Nephron progenitor cell (in vitro differentiated cells): ENCODE data around the gene ZNF500.
"Not testable (repeated sequence)": the region's sequence is repeated elsewhere in the genome, so short reads cannot be mapped to it uniquely, and the experiment has no call there.

Experiments used
- DNase-seq: peaks from one replicate; pipeline ENCODE4 v3.0.0; 2021
- H3K27ac Mint-ChIP-seq: 2 replicates; pipeline ENCODE4 v1.8.0; 2021; ENCODE audit warnings: mild to moderate bottlenecking, moderate library complexity, mixed read lengths
- H3K27me3 Mint-ChIP-seq: 2 replicates; pipeline ENCODE4 v1.8.0; 2021; ENCODE audit warnings: mild to moderate bottlenecking, low read depth, mixed read lengths; ENCODE audit not compliant: poor library complexity
- H3K36me3 Mint-ChIP-seq: 2 replicates; pipeline ENCODE4 v1.8.0; 2021; ENCODE audit warnings: low read depth, mixed read lengths
- H3K4me1 Mint-ChIP-seq: 2 replicates; pipeline ENCODE4 v1.8.0; 2021; ENCODE audit warnings: mixed read lengths
- H3K4me3 Mint-ChIP-seq: 2 replicates; pipeline ENCODE4 v1.8.0; 2021; ENCODE audit warnings: mild to moderate bottlenecking, moderate library complexity, mixed read lengths
- H3K9me3 Mint-ChIP-seq: 2 replicates; pipeline ENCODE4 v1.8.0; 2021; ENCODE audit warnings: mild to moderate bottlenecking, moderate library complexity, mixed read lengths
- CTCF ChIP-seq: fragments of 200-600 bp; sonication (generic); IDR thresholded peaks from 2 replicates; pipeline ENCODE4 v1.5.0; 2021; ENCODE audit warnings: antibody characterized with exemption

ZNF500 gene

GRCh38 chr16:4746991-4747574, 19.9 kb downstream of the ZNF500 start:
- DNase-seq, result no peak
- H3K4me3 Mint-ChIP-seq, result no peak overlapping the region
- H3K27ac Mint-ChIP-seq, result no peak overlapping the region
- no peaks in the 10 kb centered on the region for H3K9me3 Mint-ChIP-seq
- peaks cover 15% of the 10 kb centered on the region for H3K4me1 Mint-ChIP-seq
- H3K27me3 Mint-ChIP-seq, result peaks cover 3% of the 10 kb centered on the region
- peaks cover 9% of the 10 kb centered on the region for H3K36me3 Mint-ChIP-seq
- TF ChIP-seq CTCF, result no peak

- Mint-ChIP-seq H3K27me3 (peaks cover 7% of the 10 kb centered on the region), H3K27ac (peak overlapping the region; percentile 90), H3K9me3 (no peaks in the 10 kb centered on the region), H3K4me1 (peaks cover 15% of the 10 kb centered on the region), H3K36me3 (peaks cover 4% of the 10 kb centered on the region), H3K4me3 (no peak overlapping the region)
- DNase-seq, result no peak
- TF ChIP-seq CTCF, result no peak
These were observed 20.7 kb downstream of the ZNF500 start for GRCh38 chr16:4746215-4746614.

GRCh38 chr16:4745274-4745569, 21.7 kb downstream of the ZNF500 start:
- no peak overlapping the region for H3K27ac Mint-ChIP-seq
- H3K36me3 Mint-ChIP-seq, result no peaks in the 10 kb centered on the region
- H3K4me1 Mint-ChIP-seq, result peaks cover 15% of the 10 kb centered on the region
- TF ChIP-seq CTCF, result no peak
- no peak overlapping the region for H3K4me3 Mint-ChIP-seq
- peaks cover 7% of the 10 kb centered on the region for H3K27me3 Mint-ChIP-seq
- DNase-seq, result no peak
- no peaks in the 10 kb centered on the region for H3K9me3 Mint-ChIP-seq

GRCh38 chr16:4744555-4745273, 22.2 kb downstream of the ZNF500 start:
- Mint-ChIP-seq H3K9me3 (no peaks in the 10 kb centered on the region), H3K4me3 (no peak overlapping the region), H3K4me1 (peaks cover 15% of the 10 kb centered on the region), H3K27ac (no peak overlapping the region), H3K27me3 (peaks cover 7% of the 10 kb centered on the region), H3K36me3 (no peaks in the 10 kb centered on the region)
- no peak for DNase-seq
- TF ChIP-seq CTCF, result no peak

- no peak for TF ChIP-seq CTCF
- H3K9me3 Mint-ChIP-seq, result no peaks in the 10 kb centered on the region
- peaks cover 7% of the 10 kb centered on the region for H3K27me3 Mint-ChIP-seq
- H3K4me1 Mint-ChIP-seq, result peaks cover 15% of the 10 kb centered on the region
- no peak overlapping the region for H3K4me3 Mint-ChIP-seq
- H3K27ac Mint-ChIP-seq, result no peak overlapping the region
- DNase-seq, result no peak
- H3K36me3 Mint-ChIP-seq, result no peaks in the 10 kb centered on the region
These were observed 23.6 kb downstream of the ZNF500 start for GRCh38 chr16:4743226-4743878.

GRCh38 chr16:4738370-4738769, 28.6 kb downstream of the ZNF500 start:
- not testable (repeated sequence) for H3K9me3 Mint-ChIP-seq, H3K36me3 Mint-ChIP-seq, H3K27ac Mint-ChIP-seq, H3K4me3 Mint-ChIP-seq, DNase-seq
- peaks cover 21% of the 10 kb centered on the region for H3K4me1 Mint-ChIP-seq
- H3K27me3 Mint-ChIP-seq, result peaks cover 20% of the 10 kb centered on the region
